GM23338 (cell line): Measurements from ENCODE around the gene LRIG1.

ENCODE experiments used
- CREB1 ChIP-seq: fragments of 250-450 bp; sonication (Bioruptor Pico); IDR thresholded peaks from 2 replicates; pipeline ENCODE4 v1.5.0; 2020; ENCODE audit warnings: low read depth, mild to moderate bottlenecking, moderate library complexity
- EZH2 ChIP-seq: fragments of 200-600 bp; sonication (generic); IDR thresholded peaks from one replicate; pipeline ENCODE4 v1.8.0; 2017; ENCODE audit warnings: antibody characterized with exemption, mild to moderate bottlenecking, low read depth; ENCODE audit not compliant: unreplicated experiment
- EZH2phosphoT487 ChIP-seq: fragments of 200-600 bp; sonication (generic); IDR thresholded peaks from one replicate; pipeline ENCODE4 v1.8.1; 2018; ENCODE audit warnings: antibody characterized with exemption; ENCODE audit not compliant: unreplicated experiment
- JUNB ChIP-seq: IDR thresholded peaks from one replicate; pipeline ENCODE4 v1.6.1; 2016; ENCODE audit warnings: antibody characterized with exemption; ENCODE audit not compliant: unreplicated experiment
- NANOG ChIP-seq: IDR thresholded peaks from 2 replicates; pipeline ENCODE4 v1.6.1; 2016; ENCODE audit warnings: antibody characterized with exemption, borderline replicate concordance
- POLR2AphosphoS5 ChIP-seq: IDR thresholded peaks from 2 replicates; pipeline ENCODE4 v1.6.1; 2016; ENCODE audit warnings: antibody characterized with exemption, low read depth
- STAT1 ChIP-seq: IDR thresholded peaks from one replicate; pipeline ENCODE4 v1.6.1; 2016; ENCODE audit warnings: antibody characterized with exemption; ENCODE audit not compliant: unreplicated experiment
- ZNF114 ChIP-seq: fragments of 250-450 bp; sonication (Bioruptor Pico); IDR thresholded peaks from 2 replicates; pipeline ENCODE4 v1.5.0; 2020; ENCODE audit warnings: mild to moderate bottlenecking, moderate library complexity
- ZNF331 ChIP-seq: fragments of 250-450 bp; sonication (Bioruptor Pico); IDR thresholded peaks from 2 replicates; pipeline ENCODE4 v1.5.0; 2020; ENCODE audit warnings: low read depth, mild to moderate bottlenecking, moderate library complexity
- TF ChIP-seq, protein P1 (sequence below), 2 experiments: fragments of 200-600 bp in 1 of 2; sonication (generic) in 1 of 2; conservative IDR thresholded peaks; 2 replicates each; pipeline versions ENCODE4 v1.5.1 to v1.6.1; 2016 to 2017; ENCODE audit warnings: antibody characterized with exemption in 2 of 2, low read depth in 2 of 2, mild to moderate bottlenecking in 2 of 2, moderate library complexity in 1 of 2
- TF ChIP-seq, protein P2 (sequence below): IDR thresholded peaks from 2 replicates; pipeline ENCODE4 v1.6.1; 2016; ENCODE audit warnings: antibody characterized with exemption
- TF ChIP-seq, protein P3 (sequence below): IDR thresholded peaks from one replicate; pipeline ENCODE4 v1.6.1; 2018; ENCODE audit warnings: antibody characterized with exemption; ENCODE audit not compliant: unreplicated experiment
- TF ChIP-seq, protein P4 (sequence below): fragments of 250-450 bp; sonication (Bioruptor Pico); IDR thresholded peaks from 2 replicates; pipeline ENCODE4 v1.5.0; 2020; ENCODE audit warnings: mild to moderate bottlenecking, moderate library complexity

DNA sequence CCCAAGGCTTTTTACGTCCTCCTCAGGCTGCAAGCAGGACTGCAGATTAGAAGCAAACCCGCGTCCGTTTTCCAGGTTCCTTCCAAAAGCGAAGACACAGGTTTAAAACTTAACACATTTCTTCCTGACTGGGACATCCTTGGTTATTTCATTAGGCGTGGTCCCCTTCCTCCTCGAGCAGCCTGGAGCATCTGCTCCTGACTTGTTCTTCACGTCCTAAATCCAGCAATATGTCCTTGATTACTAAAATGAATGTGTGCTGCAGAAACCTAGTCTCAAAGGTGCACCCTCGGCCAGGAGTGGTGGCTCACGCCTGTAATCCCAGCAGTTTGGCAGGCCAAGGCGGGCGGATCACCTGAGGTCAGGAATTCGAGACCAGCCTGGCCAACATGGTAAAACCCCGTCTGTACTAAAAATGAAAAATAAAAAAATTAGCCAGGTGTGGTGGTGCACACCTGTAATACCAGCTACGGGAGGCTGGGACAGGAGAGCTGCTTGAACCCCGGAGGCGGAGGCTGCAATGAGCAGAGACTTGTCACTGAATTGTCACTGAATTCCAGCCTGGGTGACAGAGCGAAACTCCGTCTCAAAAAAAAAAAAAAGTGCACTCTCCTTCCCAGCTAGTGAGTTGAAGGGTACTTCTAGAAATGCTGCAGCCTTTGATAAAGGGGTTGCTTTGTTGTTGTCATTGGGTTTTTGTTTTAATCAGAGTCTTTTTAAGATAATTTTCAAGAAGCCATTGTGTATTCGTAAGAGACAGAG is 842 bp upstream of the LRIG1 start:
- TF ChIP-seq, protein P1, sequence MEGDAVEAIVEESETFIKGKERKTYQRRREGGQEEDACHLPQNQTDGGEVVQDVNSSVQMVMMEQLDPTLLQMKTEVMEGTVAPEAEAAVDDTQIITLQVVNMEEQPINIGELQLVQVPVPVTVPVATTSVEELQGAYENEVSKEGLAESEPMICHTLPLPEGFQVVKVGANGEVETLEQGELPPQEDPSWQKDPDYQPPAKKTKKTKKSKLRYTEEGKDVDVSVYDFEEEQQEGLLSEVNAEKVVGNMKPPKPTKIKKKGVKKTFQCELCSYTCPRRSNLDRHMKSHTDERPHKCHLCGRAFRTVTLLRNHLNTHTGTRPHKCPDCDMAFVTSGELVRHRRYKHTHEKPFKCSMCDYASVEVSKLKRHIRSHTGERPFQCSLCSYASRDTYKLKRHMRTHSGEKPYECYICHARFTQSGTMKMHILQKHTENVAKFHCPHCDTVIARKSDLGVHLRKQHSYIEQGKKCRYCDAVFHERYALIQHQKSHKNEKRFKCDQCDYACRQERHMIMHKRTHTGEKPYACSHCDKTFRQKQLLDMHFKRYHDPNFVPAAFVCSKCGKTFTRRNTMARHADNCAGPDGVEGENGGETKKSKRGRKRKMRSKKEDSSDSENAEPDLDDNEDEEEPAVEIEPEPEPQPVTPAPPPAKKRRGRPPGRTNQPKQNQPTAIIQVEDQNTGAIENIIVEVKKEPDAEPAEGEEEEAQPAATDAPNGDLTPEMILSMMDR (conservative IDR thresholded peaks at IDR 0.05; ENCODE audit: low read depth in 2 of 2) = peak; percentile 38; a peak in 3 of 4 replicates
- TF ChIP-seq EZH2 = no peak
- TF ChIP-seq POLR2AphosphoS5 = no peak; the same call in 1 of the 2 replicates
- TF ChIP-seq NANOG = no peak
- TF ChIP-seq CREB1 = no peak
- TF ChIP-seq, protein P2, sequence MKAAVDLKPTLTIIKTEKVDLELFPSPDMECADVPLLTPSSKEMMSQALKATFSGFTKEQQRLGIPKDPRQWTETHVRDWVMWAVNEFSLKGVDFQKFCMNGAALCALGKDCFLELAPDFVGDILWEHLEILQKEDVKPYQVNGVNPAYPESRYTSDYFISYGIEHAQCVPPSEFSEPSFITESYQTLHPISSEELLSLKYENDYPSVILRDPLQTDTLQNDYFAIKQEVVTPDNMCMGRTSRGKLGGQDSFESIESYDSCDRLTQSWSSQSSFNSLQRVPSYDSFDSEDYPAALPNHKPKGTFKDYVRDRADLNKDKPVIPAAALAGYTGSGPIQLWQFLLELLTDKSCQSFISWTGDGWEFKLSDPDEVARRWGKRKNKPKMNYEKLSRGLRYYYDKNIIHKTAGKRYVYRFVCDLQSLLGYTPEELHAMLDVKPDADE = no peak
- TF ChIP-seq, protein P3, sequence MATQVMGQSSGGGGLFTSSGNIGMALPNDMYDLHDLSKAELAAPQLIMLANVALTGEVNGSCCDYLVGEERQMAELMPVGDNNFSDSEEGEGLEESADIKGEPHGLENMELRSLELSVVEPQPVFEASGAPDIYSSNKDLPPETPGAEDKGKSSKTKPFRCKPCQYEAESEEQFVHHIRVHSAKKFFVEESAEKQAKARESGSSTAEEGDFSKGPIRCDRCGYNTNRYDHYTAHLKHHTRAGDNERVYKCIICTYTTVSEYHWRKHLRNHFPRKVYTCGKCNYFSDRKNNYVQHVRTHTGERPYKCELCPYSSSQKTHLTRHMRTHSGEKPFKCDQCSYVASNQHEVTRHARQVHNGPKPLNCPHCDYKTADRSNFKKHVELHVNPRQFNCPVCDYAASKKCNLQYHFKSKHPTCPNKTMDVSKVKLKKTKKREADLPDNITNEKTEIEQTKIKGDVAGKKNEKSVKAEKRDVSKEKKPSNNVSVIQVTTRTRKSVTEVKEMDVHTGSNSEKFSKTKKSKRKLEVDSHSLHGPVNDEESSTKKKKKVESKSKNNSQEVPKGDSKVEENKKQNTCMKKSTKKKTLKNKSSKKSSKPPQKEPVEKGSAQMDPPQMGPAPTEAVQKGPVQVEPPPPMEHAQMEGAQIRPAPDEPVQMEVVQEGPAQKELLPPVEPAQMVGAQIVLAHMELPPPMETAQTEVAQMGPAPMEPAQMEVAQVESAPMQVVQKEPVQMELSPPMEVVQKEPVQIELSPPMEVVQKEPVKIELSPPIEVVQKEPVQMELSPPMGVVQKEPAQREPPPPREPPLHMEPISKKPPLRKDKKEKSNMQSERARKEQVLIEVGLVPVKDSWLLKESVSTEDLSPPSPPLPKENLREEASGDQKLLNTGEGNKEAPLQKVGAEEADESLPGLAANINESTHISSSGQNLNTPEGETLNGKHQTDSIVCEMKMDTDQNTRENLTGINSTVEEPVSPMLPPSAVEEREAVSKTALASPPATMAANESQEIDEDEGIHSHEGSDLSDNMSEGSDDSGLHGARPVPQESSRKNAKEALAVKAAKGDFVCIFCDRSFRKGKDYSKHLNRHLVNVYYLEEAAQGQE = no peak
- no peak for TF ChIP-seq EZH2phosphoT487
- TF ChIP-seq JUNB = no peak
- no peak for TF ChIP-seq STAT1
- no peak for TF ChIP-seq ZNF331 (CRISPR knock-in tag)
- no peak for TF ChIP-seq ZNF114
- TF ChIP-seq, protein P4, sequence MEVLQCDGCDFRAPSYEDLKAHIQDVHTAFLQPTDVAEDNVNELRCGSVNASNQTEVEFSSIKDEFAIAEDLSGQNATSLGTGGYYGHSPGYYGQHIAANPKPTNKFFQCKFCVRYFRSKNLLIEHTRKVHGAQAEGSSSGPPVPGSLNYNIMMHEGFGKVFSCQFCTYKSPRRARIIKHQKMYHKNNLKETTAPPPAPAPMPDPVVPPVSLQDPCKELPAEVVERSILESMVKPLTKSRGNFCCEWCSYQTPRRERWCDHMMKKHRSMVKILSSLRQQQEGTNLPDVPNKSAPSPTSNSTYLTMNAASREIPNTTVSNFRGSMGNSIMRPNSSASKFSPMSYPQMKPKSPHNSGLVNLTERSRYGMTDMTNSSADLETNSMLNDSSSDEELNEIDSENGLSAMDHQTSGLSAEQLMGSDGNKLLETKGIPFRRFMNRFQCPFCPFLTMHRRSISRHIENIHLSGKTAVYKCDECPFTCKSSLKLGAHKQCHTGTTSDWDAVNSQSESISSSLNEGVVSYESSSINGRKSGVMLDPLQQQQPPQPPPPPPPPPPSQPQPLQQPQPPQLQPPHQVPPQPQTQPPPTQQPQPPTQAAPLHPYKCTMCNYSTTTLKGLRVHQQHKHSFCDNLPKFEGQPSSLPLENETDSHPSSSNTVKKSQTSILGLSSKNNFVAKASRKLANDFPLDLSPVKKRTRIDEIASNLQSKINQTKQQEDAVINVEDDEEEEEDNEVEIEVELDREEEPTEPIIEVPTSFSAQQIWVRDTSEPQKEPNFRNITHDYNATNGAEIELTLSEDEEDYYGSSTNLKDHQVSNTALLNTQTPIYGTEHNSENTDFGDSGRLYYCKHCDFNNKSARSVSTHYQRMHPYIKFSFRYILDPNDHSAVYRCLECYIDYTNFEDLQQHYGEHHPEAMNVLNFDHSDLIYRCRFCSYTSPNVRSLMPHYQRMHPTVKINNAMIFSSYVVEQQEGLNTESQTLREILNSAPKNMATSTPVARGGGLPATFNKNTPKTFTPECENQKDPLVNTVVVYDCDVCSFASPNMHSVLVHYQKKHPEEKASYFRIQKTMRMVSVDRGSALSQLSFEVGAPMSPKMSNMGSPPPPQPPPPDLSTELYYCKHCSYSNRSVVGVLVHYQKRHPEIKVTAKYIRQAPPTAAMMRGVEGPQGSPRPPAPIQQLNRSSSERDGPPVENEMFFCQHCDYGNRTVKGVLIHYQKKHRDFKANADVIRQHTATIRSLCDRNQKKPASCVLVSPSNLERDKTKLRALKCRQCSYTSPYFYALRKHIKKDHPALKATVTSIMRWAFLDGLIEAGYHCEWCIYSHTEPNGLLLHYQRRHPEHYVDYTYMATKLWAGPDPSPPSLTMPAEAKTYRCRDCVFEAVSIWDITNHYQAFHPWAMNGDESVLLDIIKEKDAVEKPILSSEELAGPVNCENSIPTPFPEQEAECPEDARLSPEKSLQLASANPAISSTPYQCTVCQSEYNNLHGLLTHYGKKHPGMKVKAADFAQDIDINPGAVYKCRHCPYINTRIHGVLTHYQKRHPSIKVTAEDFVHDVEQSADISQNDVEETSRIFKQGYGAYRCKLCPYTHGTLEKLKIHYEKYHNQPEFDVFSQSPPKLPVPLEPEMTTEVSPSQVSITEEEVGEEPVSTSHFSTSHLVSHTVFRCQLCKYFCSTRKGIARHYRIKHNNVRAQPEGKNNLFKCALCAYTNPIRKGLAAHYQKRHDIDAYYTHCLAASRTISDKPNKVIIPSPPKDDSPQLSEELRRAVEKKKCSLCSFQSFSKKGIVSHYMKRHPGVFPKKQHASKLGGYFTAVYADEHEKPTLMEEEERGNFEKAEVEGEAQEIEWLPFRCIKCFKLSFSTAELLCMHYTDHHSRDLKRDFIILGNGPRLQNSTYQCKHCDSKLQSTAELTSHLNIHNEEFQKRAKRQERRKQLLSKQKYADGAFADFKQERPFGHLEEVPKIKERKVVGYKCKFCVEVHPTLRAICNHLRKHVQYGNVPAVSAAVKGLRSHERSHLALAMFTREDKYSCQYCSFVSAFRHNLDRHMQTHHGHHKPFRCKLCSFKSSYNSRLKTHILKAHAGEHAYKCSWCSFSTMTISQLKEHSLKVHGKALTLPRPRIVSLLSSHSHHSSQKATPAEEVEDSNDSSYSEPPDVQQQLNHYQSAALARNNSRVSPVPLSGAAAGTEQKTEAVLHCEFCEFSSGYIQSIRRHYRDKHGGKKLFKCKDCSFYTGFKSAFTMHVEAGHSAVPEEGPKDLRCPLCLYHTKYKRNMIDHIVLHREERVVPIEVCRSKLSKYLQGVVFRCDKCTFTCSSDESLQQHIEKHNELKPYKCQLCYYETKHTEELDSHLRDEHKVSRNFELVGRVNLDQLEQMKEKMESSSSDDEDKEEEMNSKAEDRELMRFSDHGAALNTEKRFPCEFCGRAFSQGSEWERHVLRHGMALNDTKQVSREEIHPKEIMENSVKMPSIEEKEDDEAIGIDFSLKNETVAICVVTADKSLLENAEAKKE (CRISPR knock-in tag) = no peak
